Keratinocyte (primary cell): ENCODE results near the gene STXBP1. TPM values are rescaled to one million over a fixed set of nuclear protein-coding genes. Genes with fewer than 3 reads are reported as not detected.

ENCODE experiments used
- DNase-seq: peaks from one replicate; pipeline ENCODE4 v3.0.0-alpha.2; 2011; ENCODE audit warnings: low read depth, missing footprints, low spot score
- FAIRE-seq: peaks from 2 replicates; lab custom pipeline; 2011; peaks lifted over from hg19 to GRCh38; lab: Jason Lieb, UNC
- H2AFZ ChIP-seq: 2 replicates; pipeline ENCODE4 v1.6.0; 2012; ENCODE audit warnings: low read length, control low read depth, inconsistent platforms; ENCODE audit not compliant: control insufficient read depth
- H3K27ac ChIP-seq: 2 replicates; pipeline ENCODE4 v1.5.1; 2011; ENCODE audit warnings: low read length; ENCODE audit not compliant: control insufficient read depth, insufficient read depth
- H3K27me3 ChIP-seq: 3 replicates; pipeline ENCODE4 v1.6.0; 2011; ENCODE audit warnings: low read length; ENCODE audit not compliant: control insufficient read depth, insufficient read depth; ENCODE audit errors: extremely low read depth
- H3K36me3 ChIP-seq, 2 experiments: 2 replicates in 1 of 2; 3 replicates in 1 of 2; pipeline ENCODE4 v1.5.1; 2011; ENCODE audit warnings: low read length in 2 of 2, mild to moderate bottlenecking in 1 of 2; ENCODE audit not compliant: control insufficient read depth in 2 of 2, insufficient read depth in 2 of 2; ENCODE audit errors: extremely low read depth in 1 of 2
- H3K4me1 ChIP-seq: 3 replicates; pipeline ENCODE4 v1.5.1; 2011; ENCODE audit warnings: low read length; ENCODE audit not compliant: control insufficient read depth, insufficient read depth; ENCODE audit errors: extremely low read depth
- H3K4me2 ChIP-seq: 3 replicates; pipeline ENCODE4 v1.6.0; 2011; ENCODE audit warnings: low read depth, low read length; ENCODE audit not compliant: control insufficient read depth, insufficient read depth; ENCODE audit errors: extremely low read depth
- H3K4me3 ChIP-seq, 3 experiments: fragments of 200-600 bp in 1 of 3; sonication (generic) in 1 of 3; 2 replicates in 2 of 3; 3 replicates in 1 of 3; pipeline ENCODE4 v1.5.1; 2011 to 2016; ENCODE audit warnings: low read length in 3 of 3, mild to moderate bottlenecking in 3 of 3, control low read depth in 2 of 3, inconsistent platforms in 1 of 3, low read depth in 1 of 3, mixed read lengths in 1 of 3, mixed run types in 1 of 3, moderate library complexity in 1 of 3; ENCODE audit not compliant: control insufficient read depth in 2 of 3, insufficient read depth in 2 of 3; ENCODE audit errors: extremely low read depth in 1 of 3
- H3K79me2 ChIP-seq: 2 replicates; pipeline ENCODE4 v1.6.0; 2012; ENCODE audit warnings: low read length; ENCODE audit not compliant: control insufficient read depth, insufficient read depth
- H3K9ac ChIP-seq: 3 replicates; pipeline ENCODE4 v1.6.0; 2011; ENCODE audit warnings: low read length; ENCODE audit not compliant: control insufficient read depth, insufficient read depth; ENCODE audit errors: extremely low read depth
- H3K9me1 ChIP-seq: 3 replicates; pipeline ENCODE4 v1.6.0; 2011; ENCODE audit warnings: low read length; ENCODE audit not compliant: control insufficient read depth, insufficient read depth; ENCODE audit errors: extremely low read depth
- H3K9me3 ChIP-seq: 2 replicates; pipeline ENCODE4 v1.5.1; 2012; ENCODE audit warnings: low read depth, low read length; ENCODE audit not compliant: control insufficient read depth
- H4K20me1 ChIP-seq: 3 replicates; pipeline ENCODE4 v1.6.0; 2011; ENCODE audit warnings: low read length; ENCODE audit not compliant: control insufficient read depth, insufficient read depth; ENCODE audit errors: extremely low read depth
- CTCF ChIP-seq, 3 experiments: IDR thresholded peaks in 1 of 3; conservative IDR thresholded peaks in 1 of 3; optimal IDR thresholded peaks in 1 of 3; 2 replicates in 2 of 3; 3 replicates in 1 of 3; pipeline versions ENCODE3 to v1.5.1; 2011; ENCODE audit warnings: low read length in 3 of 3, mild to moderate bottlenecking in 3 of 3, moderate library complexity in 2 of 3, control low read depth in 1 of 3, inconsistent platforms in 1 of 3; ENCODE audit not compliant: insufficient read depth in 2 of 3; ENCODE audit errors: extremely low read depth in 1 of 3
- EZH2 ChIP-seq: IDR thresholded peaks from one replicate; pipeline ENCODE4 v1.6.1; 2012; ENCODE audit warnings: inconsistent platforms, mild to moderate bottlenecking, low read length, moderate library complexity
- dilution Hi-C: fragments of 300-500 bp; cut with MboI; formaldehyde crosslinking; loops from one replicate; pipeline ENCODE4 v1.7.0; 2020; ENCODE audit warnings: low sequenced_read_pairs; ENCODE audit not compliant: extremely low pct_ligation_motif_present
- polyA plus RNA-seq, 5 experiments: library from polyadenylated mRNA; depleted of rRNA in 3 of 5; stranded (reverse) in 3 of 5; stranded (forward) in 1 of 5; unstranded in 1 of 5; fragments of >200 nt; gene quantifications; 1 replicate in 1 of 5; 2 replicates in 3 of 5; 3 replicates in 1 of 5; pipeline versions ENCODE4 v1.2.1 to v1.2.3, GENCODE V29; 2011 to 2012; ENCODE audit warnings: missing spikeins in 2 of 5, low read depth in 1 of 5, low replicate concordance in 1 of 5

Gene STXBP1
- polyA plus RNA-seq, 1 donor (not counting 4 experiments of a cell fraction or from before 2014, with no cell fraction given), result 17.1 TPM

DNA sequence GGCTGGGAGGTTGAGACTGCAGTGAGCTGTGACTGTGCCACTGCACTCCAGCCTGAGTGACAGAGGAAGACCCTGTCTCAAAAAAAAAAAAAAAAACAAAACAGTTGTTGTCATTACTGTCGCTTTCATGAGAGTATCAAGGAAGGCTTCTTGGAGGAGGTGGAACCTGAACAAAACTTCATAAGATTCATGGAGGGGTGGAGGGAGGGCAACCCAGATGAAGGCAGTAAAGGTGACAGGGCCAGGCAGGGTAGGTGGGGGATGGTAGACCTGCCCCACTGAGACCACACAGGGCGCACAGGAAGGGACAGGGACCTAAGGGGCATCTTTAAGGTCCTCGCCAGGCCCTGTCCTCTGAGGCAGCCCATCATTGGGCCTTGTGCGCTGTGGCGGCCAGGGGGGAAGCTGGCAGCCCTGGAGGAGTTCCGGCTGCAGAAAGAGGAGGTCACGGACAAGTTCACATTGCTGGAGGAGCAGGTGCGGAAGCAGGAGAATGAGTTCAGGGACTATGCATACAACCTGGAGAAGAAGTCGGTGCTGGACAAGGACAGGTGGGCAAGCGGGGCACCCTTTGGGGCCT lies 98.2 kb downstream of the STXBP1 start:
- no peak overlapping the region for H3K27ac ChIP-seq
- H3K9me1 ChIP-seq, result no peaks in the 10 kb centered on the region
- TF ChIP-seq CTCF (optimal IDR thresholded peaks at IDR 0.05 in 1 of 3, IDR thresholded peaks at IDR 0.05 in 1 of 3, conservative IDR thresholded peaks at IDR 0.05 in 1 of 3; ENCODE audit: extremely low read depth in 1 of 3, insufficient read depth in 2 of 3, low read length in 3 of 3), result no peak
- TF ChIP-seq EZH2, result no peak
- dilution Hi-C loops, result no loop called here
- no peak overlapping the region for H2AFZ ChIP-seq
- H3K9ac ChIP-seq, result no peak overlapping the region
- no peak overlapping the region for H3K4me3 ChIP-seq
- no peak overlapping the region for H3K4me2 ChIP-seq
- H3K36me3 ChIP-seq, result peaks cover 0 to 4% of the 10 kb centered on the region in 2 experiments
- H3K79me2 ChIP-seq, result peaks cover 9% of the 10 kb centered on the region
- H3K27me3 ChIP-seq, result no peaks in the 10 kb centered on the region
- H3K9me3 ChIP-seq, result no peaks in the 10 kb centered on the region
- FAIRE-seq (no peak), DNase-seq (no peak)
- no peaks in the 10 kb centered on the region for H4K20me1 ChIP-seq
- H3K4me1 ChIP-seq, result peaks cover 6% of the 10 kb centered on the region

- Histone ChIP-seq H3K9me3 (no peaks in the 10 kb centered on the region), H4K20me1 (no peaks in the 10 kb centered on the region), H3K4me2 (no peak overlapping the region), H3K27ac (no peak overlapping the region), H3K4me1 (peaks cover 10% of the 10 kb centered on the region), H3K9me1 (no peaks in the 10 kb centered on the region), H3K36me3 (peaks cover 0 to 4% of the 10 kb centered on the region in 2 experiments), H3K9ac (no peak overlapping the region), H3K27me3 (no peaks in the 10 kb centered on the region), H3K4me3 (no peak overlapping the region), H2AFZ (no peak overlapping the region), H3K79me2 (peaks cover 9% of the 10 kb centered on the region)
- FAIRE-seq (no peak), DNase-seq (no peak)
- dilution Hi-C loops, result no loop called here
- TF ChIP-seq EZH2, result no peak
These were observed 99.2 kb downstream of the STXBP1 start for GRCh38 chr9:127711226-127711701.
